T-helper 2 cell treated with Interferon-gamma antibody and Interleukin-4, amounts not matched to agents 5 μg/mL and 100 μg/mL, for 36 hours (primary cell): ENCODE results near the gene CIRBP.
A peak's percentile ranks its signal among the peaks of the same experiment; 100 is the strongest.

Experiments used
- DNase-seq: peaks from one replicate; pipeline ENCODE4 v3.0.0; 2021; ENCODE audit warnings: low spot score
- H3K27ac Mint-ChIP-seq: one replicate; pipeline ENCODE4 v1.8.0; 2021; ENCODE audit warnings: mild to moderate bottlenecking, mixed read lengths
- H3K27me3 Mint-ChIP-seq: one replicate; pipeline ENCODE4 v1.8.0; 2021; ENCODE audit warnings: low read depth, mixed read lengths
- H3K36me3 Mint-ChIP-seq: one replicate; pipeline ENCODE4 v1.8.0; 2021; ENCODE audit warnings: low read depth, mixed read lengths
- H3K4me1 Mint-ChIP-seq: one replicate; pipeline ENCODE4 v1.8.0; 2021; ENCODE audit warnings: low read depth, mixed read lengths
- H3K4me3 Mint-ChIP-seq: one replicate; pipeline ENCODE4 v1.8.0; 2022; ENCODE audit warnings: mild to moderate bottlenecking, moderate library complexity, mixed read lengths
- H3K9me3 Mint-ChIP-seq: one replicate; pipeline ENCODE4 v1.8.0; 2021; ENCODE audit warnings: mixed read lengths

Gene CIRBP

DNA sequence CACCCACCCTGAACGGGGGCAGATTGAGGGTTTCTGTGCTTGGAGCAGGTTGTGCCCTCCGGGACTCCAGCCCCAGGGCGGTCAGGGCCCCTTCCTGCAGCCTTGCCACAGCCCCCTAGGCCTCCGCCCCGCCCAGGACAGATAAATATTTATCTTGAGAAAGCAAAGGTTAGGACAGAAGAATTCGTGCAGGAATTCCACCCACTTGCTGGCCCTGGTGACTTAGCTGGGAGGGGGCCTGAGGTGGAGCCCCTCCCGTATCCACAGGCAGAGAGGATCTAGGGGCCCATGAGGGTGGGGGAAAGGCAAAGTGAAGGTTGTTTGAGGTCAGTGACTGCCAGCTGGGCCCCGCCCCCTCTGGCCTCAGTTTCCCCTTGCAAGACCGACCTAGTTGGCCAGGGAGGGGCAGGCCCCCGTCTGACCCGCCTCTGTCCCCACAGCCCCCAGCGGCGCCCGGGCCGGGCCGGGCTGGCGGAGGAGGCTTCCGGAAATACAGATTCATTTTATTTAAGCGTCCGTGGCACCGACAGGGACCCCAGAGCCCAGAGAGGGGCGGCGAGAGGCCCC is 15.5 kb upstream of the CIRBP start:
- peak overlapping the region; percentile 82 for H3K27ac Mint-ChIP-seq
- peaks cover 31% of the 10 kb centered on the region for H3K36me3 Mint-ChIP-seq
- peak overlapping the region; percentile 82 for H3K4me3 Mint-ChIP-seq
- peaks cover 16% of the 10 kb centered on the region for H3K4me1 Mint-ChIP-seq
- H3K27me3 Mint-ChIP-seq: no peaks in the 10 kb centered on the region
- H3K9me3 Mint-ChIP-seq: no peaks in the 10 kb centered on the region
- DNase-seq: no peak

- Mint-ChIP-seq H3K36me3 (peaks cover 36% of the 10 kb centered on the region), H3K4me3 (no peak overlapping the region)
These were observed 15.0 kb upstream of the CIRBP start for GRCh38 chr19:1254081-1254527.

GRCh38 chr19:1254530-1255185 is 14.5 kb upstream of the CIRBP start:
- Mint-ChIP-seq H3K36me3 (peaks cover 38% of the 10 kb centered on the region), H3K27me3 (no peaks in the 10 kb centered on the region), H3K27ac (no peak overlapping the region), H3K4me1 (peaks cover 25% of the 10 kb centered on the region), H3K4me3 (peak overlapping the region; percentile 29), H3K9me3 (no peaks in the 10 kb centered on the region)
- DNase-seq: no peak

More at GRCh38 chr19:1254081-1254527, 15.0 kb upstream of the CIRBP start:
- Mint-ChIP-seq H3K27me3 (no peaks in the 10 kb centered on the region), H3K27ac (no peak overlapping the region), H3K9me3 (no peaks in the 10 kb centered on the region), H3K4me1 (peaks cover 21% of the 10 kb centered on the region)
- DNase-seq: no peak

- Mint-ChIP-seq H3K27me3 (no peaks in the 10 kb centered on the region), H3K4me3 (peak overlapping the region; percentile 29), H3K4me1 (peaks cover 30% of the 10 kb centered on the region), H3K9me3 (no peaks in the 10 kb centered on the region), H3K27ac (no peak overlapping the region), H3K36me3 (peaks cover 37% of the 10 kb centered on the region)
- DNase-seq: no peak
These were observed 13.7 kb upstream of the CIRBP start for GRCh38 chr19:1255186-1256161.

GRCh38 chr19:1256646-1257474 is 12.3 kb upstream of the CIRBP start:
- DNase-seq: no peak
- Mint-ChIP-seq H3K27ac (peak overlapping the region; percentile 75), H3K27me3 (no peaks in the 10 kb centered on the region), H3K36me3 (peaks cover 29% of the 10 kb centered on the region), H3K4me3 (no peak overlapping the region), H3K4me1 (peaks cover 33% of the 10 kb centered on the region), H3K9me3 (no peaks in the 10 kb centered on the region)

DNA sequence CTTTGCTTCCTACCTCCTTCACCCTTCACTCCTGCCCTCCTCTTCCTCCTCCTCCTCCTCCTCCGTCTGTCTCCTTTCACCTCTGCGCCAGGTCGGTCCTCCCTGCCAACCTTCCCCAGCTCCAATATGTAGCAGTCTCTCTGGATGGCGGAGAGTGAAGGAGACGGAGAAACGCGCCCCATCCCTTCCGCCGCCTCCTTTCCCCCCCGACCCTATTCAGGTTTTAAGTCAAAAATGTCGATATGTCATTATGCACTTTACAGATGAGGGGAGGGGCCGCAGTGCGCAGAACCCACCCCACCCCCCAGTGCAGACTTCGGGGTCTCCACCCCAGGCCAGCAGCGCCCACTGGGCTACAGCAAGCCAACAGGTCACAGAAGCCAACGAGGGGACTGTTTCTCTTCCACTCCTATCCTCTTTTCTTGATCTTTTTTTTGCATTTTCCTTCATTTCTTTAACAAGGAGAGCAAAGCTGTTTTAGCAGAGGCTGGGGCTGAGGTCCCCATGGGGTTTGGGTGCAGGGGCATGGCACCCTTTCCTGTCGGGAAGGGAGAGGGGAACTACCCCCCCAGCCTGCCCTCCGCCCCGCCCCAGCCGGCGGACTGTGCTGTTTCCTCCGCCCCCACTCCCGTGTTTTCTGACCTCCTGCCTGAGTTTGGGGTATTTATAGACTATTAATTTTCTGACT is 11.5 kb upstream of the CIRBP start:
- DNase-seq: no peak
- H3K27ac Mint-ChIP-seq: peak overlapping the region; percentile 75
- no peaks in the 10 kb centered on the region for H3K27me3 Mint-ChIP-seq
- peaks cover 25% of the 10 kb centered on the region for H3K36me3 Mint-ChIP-seq
- peaks cover 34% of the 10 kb centered on the region for H3K4me1 Mint-ChIP-seq
- no peaks in the 10 kb centered on the region for H3K9me3 Mint-ChIP-seq
- H3K4me3 Mint-ChIP-seq: peak overlapping the region; percentile 56

GRCh38 chr19:1258163-1258492 is 11.0 kb upstream of the CIRBP start:
- no peak for DNase-seq
- no peaks in the 10 kb centered on the region for H3K9me3 Mint-ChIP-seq
- peak overlapping the region; percentile 56 for H3K4me3 Mint-ChIP-seq
- no peaks in the 10 kb centered on the region for H3K27me3 Mint-ChIP-seq
- peaks cover 37% of the 10 kb centered on the region for H3K4me1 Mint-ChIP-seq
- H3K36me3 Mint-ChIP-seq: peaks cover 25% of the 10 kb centered on the region
- H3K27ac Mint-ChIP-seq: peak overlapping the region; percentile 75

DNA sequence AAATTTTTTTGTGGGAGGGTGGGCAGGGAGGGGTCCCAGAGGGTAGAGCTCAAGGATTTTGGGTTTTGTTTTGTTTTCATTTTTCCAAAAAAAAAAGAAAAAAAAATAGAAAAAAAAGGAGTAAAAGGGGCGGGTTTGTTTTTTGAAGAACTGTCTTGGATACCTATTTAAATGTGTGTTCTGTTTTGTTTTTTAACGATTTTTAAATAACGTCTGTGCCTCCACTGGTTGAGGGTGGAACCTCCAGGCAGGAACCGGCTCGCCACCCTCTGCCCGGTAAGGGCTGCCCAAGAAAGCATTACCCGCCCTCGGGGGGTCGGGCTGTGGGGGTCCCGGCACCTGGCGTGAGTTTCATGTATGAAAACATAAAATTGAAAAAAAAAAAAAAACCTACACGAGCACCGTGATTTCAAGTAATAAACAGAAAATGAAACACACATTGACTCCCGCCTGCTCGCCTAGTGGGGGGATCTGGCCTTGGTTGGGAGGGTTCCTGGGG is 10.4 kb upstream of the CIRBP start:
- H3K36me3 Mint-ChIP-seq: peaks cover 20% of the 10 kb centered on the region
- no peak for DNase-seq
- H3K9me3 Mint-ChIP-seq: no peaks in the 10 kb centered on the region
- H3K4me3 Mint-ChIP-seq: peak overlapping the region; percentile 88
- H3K27ac Mint-ChIP-seq: peak overlapping the region; percentile 96
- H3K27me3 Mint-ChIP-seq: no peaks in the 10 kb centered on the region
- H3K4me1 Mint-ChIP-seq: peaks cover 34% of the 10 kb centered on the region

GRCh38 chr19:1259206-1259875 is 9.8 kb upstream of the CIRBP start:
- Mint-ChIP-seq H3K9me3 (no peaks in the 10 kb centered on the region), H3K36me3 (peaks cover 20% of the 10 kb centered on the region), H3K27ac (peak overlapping the region; percentile 96), H3K4me1 (peaks cover 34% of the 10 kb centered on the region), H3K27me3 (no peaks in the 10 kb centered on the region), H3K4me3 (peak overlapping the region; percentile 88)
- DNase-seq: peak; percentile 77

GRCh38 chr19:1259876-1260748 is 9.0 kb upstream of the CIRBP start:
- Mint-ChIP-seq H3K9me3 (no peaks in the 10 kb centered on the region), H3K27me3 (no peaks in the 10 kb centered on the region), H3K4me1 (peaks cover 35% of the 10 kb centered on the region), H3K4me3 (peak overlapping the region; percentile 88), H3K36me3 (peaks cover 14% of the 10 kb centered on the region), H3K27ac (peak overlapping the region; percentile 96)
- peak; percentile 69 for DNase-seq

DNA sequence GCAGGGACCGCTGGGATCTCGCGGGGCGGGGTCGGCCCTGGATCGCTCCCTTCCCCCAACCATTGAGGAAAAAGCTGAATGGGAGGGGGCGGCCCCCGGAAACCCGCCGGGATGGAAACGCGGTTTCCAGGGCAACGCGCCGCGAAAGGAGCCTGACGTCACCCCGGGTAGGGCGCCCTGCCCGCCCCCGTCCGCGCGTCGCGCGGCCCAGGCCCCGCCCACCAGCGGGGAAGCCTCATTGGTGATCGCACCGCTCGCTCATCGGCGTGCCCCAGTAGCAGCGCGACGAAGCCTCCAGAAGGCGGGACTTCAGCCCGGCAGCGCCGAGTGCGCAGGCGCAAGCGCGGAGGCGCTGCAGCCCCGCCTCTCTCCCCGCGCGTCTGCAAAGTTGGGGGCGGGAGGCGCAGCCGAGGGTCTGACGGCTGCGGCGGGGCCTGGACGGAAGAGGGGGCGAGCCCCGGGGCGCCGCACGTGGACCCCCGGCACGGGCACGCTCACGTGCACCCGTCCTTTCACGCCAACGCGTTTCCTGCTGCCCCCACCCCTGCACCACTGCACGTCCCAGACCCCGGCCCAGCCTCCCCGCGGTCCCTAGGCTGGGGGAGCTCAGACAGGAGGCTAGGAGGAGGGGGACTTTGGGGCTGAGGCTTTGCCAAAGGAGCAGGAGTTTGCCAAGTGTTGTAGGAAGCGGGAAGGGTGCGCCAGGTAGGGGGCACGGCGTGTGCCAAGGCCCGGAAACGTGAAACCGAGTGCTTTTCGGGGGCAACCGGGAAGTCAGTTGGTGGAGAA is 8.2 kb upstream of the CIRBP start:
- Mint-ChIP-seq H3K9me3 (no peaks in the 10 kb centered on the region), H3K4me3 (peak overlapping the region; percentile 89), H3K27ac (peak overlapping the region; percentile 96), H3K36me3 (peaks cover 13% of the 10 kb centered on the region), H3K27me3 (no peaks in the 10 kb centered on the region), H3K4me1 (peaks cover 41% of the 10 kb centered on the region)
- DNase-seq: peak; percentile 96
